Measurements from ENCODE around the gene WNT3. TPM values are rescaled to one million over a fixed set of nuclear protein-coding genes. Genes with fewer than 3 reads are reported as not detected.

Gene WNT3
- total RNA-seq, 4 donors from 2014 or later = 0.27 to 0.48 TPM; not detected in 2

DNA sequence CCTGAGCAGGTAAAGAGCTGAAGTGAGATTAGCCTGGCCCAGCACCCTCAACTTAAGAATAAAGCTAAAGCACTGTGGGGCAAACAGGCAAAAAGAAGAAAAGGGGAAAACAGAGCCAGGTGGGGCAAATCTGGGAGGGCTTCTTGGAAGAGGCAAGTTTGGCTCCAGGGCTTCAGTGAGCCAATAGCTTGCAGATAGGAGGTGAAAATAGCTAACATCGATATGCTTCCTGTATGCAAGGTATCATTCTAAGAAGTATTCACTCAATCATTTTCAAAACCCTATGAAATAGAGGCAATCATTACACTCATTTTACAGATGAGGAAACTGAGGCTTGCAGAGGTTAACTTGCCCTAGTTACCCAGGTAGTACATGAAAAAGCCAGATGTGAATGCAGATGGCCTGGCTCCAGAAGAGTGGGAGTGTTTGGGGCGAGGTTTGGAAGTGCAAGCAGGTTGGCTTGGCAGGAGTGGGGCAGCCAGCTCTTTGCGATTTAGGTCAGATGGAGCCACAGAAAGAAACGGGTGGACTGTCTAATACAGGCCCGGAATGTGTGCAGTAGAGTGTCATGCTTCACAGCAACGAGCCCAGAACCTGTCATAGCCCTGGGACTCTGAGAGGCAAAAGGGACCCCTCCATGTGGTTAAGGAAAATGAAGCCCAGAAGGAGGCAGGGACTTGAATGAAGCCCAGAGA, 5.7 kb downstream of the WNT3 start:
- in situ Hi-C loops (cut with MboI; ENCODE audit: low pct_ligation_motif_present in 1 of 4, low pct_unique_long_range_greater_than_20kb in 1 of 4, low sequenced_read_pairs in 3 of 4) (no loop called here), intact Hi-C loops (cut with DNase I; ENCODE audit: low total_unique reads) (no loop called here)
- H3K27me3 ChIP-seq = peaks cover 57% of the 10 kb centered on the region
- no peak overlapping the region for H3K4me3 ChIP-seq
- no peak overlapping the region for H3K27ac ChIP-seq
- WGBS, 2 donors (ENCODE audit: low coverage in 1 of 2) = 58 to 83% methylated on average over 1 to 6 of the region's 6 CpGs
- H3K36me3 ChIP-seq = no peaks in the 10 kb centered on the region
- no peak for DNase-seq
- no peaks in the 10 kb centered on the region for H3K4me1 ChIP-seq
- H3K9me3 ChIP-seq = no peaks in the 10 kb centered on the region
- no peak for TF ChIP-seq EP300 (IDR thresholded peaks at IDR 0.05; ENCODE audit: low read depth)
- TF ChIP-seq POLR2AphosphoS5 (IDR thresholded peaks at IDR 0.05) = no peak
- TF ChIP-seq, protein P1, sequence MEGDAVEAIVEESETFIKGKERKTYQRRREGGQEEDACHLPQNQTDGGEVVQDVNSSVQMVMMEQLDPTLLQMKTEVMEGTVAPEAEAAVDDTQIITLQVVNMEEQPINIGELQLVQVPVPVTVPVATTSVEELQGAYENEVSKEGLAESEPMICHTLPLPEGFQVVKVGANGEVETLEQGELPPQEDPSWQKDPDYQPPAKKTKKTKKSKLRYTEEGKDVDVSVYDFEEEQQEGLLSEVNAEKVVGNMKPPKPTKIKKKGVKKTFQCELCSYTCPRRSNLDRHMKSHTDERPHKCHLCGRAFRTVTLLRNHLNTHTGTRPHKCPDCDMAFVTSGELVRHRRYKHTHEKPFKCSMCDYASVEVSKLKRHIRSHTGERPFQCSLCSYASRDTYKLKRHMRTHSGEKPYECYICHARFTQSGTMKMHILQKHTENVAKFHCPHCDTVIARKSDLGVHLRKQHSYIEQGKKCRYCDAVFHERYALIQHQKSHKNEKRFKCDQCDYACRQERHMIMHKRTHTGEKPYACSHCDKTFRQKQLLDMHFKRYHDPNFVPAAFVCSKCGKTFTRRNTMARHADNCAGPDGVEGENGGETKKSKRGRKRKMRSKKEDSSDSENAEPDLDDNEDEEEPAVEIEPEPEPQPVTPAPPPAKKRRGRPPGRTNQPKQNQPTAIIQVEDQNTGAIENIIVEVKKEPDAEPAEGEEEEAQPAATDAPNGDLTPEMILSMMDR (IDR thresholded peaks at IDR 0.05) = no peak
- TF ChIP-seq POLR2A (IDR thresholded peaks at IDR 0.05) = no peak

DNA sequence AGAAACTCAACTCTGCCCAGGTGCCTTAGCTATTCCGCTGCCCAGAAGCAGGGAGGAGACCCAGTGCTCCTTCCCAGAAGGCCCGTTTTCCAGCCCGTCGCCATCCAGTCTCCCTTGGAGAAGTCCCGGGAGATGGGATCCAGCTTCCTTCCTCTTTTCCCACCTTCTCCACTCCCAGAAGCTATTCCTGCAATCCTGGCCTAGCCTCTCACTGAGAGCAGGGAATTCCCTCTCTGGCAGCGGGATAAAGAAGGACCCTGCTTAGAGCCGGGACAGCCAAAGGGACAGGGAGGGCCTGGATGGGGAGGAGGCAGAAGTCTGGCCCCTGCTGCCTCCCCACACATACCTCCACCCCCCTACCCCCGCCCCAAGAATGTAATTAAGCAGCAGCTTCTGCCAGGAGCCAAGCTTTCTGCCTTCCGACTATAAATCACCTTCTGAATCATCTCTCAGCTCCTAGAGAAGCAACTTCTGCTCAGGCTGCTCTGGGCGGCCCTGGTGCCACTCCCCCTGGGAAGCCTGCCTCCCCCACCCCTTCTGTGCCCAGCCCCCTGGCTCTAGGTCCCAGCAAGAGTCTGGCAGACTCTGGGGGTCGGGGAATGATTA, 6.4 kb downstream of the WNT3 start:
- in situ Hi-C loops (cut with MboI; ENCODE audit: low pct_ligation_motif_present in 1 of 4, low pct_unique_long_range_greater_than_20kb in 1 of 4, low sequenced_read_pairs in 3 of 4) (no loop called here), intact Hi-C loops (cut with DNase I; ENCODE audit: low total_unique reads) (no loop called here)
- H3K4me1 ChIP-seq = no peaks in the 10 kb centered on the region
- no peaks in the 10 kb centered on the region for H3K9me3 ChIP-seq
- no peaks in the 10 kb centered on the region for H3K36me3 ChIP-seq
- no peak overlapping the region for H3K4me3 ChIP-seq
- peaks cover 50% of the 10 kb centered on the region for H3K27me3 ChIP-seq
- TF ChIP-seq, protein P1 (IDR thresholded peaks at IDR 0.05) = no peak
- TF ChIP-seq EP300 (IDR thresholded peaks at IDR 0.05; ENCODE audit: low read depth) = no peak
- no peak for TF ChIP-seq POLR2A (IDR thresholded peaks at IDR 0.05)
- TF ChIP-seq POLR2AphosphoS5 (IDR thresholded peaks at IDR 0.05) = no peak
- DNase-seq = no peak
- 57% methylated on average over 10 of the region's 11 CpGs; no CpG with 5 or more reads in 1 of the 2 donors for WGBS, 2 donors (ENCODE audit: low coverage in 1 of 2)
- H3K27ac ChIP-seq = no peak overlapping the region

DNA sequence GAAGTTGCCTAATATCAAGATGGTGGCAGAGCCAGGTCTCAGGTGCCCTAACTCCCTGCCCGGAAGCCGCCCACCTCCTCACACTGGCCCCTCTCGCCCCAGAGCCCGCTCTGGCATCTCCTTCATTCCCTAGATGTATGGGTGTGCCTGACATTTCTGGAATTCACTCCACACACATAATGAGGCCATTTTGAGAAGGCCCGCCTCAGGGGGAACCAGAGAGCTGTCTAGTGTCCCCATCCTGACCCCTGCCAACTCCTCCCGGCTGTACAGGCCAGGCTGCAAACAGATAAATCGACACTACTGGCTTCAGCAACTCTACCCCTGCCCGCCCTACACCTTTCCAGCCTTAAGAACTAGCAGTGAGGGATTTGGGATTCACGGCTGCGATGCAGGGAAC, 7.7 kb downstream of the WNT3 start:
- intact Hi-C loops (cut with DNase I; ENCODE audit: low total_unique reads) = no loop called here
- WGBS, 2 donors (ENCODE audit: low coverage in 1 of 2) = 87% methylated on average over 10 of the region's 10 CpGs; no CpG with 5 or more reads in 1 of the 2 donors
- Histone ChIP-seq H3K4me1 (no peaks in the 10 kb centered on the region), H3K36me3 (no peaks in the 10 kb centered on the region), H3K4me3 (no peak overlapping the region), H3K27ac (no peak overlapping the region), H3K9me3 (no peaks in the 10 kb centered on the region), H3K27me3 (peaks cover 39% of the 10 kb centered on the region)
- in situ Hi-C loops (cut with MboI; ENCODE audit: low pct_ligation_motif_present in 1 of 4, low pct_unique_long_range_greater_than_20kb in 1 of 4, low sequenced_read_pairs in 3 of 4) = no loop called here
- no peak for DNase-seq
- TF ChIP-seq EP300 (IDR thresholded peaks at IDR 0.05; ENCODE audit: low read depth) = no peak
- no peak for TF ChIP-seq POLR2AphosphoS5 (IDR thresholded peaks at IDR 0.05)
- TF ChIP-seq, protein P1 (IDR thresholded peaks at IDR 0.05) = no peak
- TF ChIP-seq POLR2A (IDR thresholded peaks at IDR 0.05) = no peak

DNA sequence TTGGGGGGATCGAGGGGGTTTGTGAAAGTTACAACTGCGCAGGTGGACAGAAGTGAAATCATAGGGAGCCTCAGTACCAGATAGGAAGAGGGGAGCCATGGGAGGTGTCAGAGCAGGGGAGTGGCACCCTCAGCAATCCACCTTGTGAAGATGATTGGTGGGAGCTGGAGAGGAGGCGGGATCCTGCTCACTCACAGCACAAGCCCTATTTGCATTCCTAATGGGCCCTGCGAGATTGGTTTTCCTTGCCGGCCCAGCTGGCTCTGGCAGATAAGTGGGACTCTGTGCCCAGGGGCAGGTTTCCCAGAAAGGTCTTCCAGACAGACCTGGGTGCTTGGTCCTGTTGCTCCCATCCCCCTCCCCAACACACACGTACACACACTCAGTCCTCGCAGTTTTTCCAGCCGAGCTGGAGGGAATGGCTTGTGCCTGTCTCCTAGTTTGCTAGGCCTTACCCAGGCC, 9.4 kb downstream of the WNT3 start:
- no peak for DNase-seq
- in situ Hi-C loops (cut with MboI; ENCODE audit: low pct_ligation_motif_present in 1 of 4, low pct_unique_long_range_greater_than_20kb in 1 of 4, low sequenced_read_pairs in 3 of 4) = no loop called here
- H3K9me3 ChIP-seq = no peaks in the 10 kb centered on the region
- H3K27me3 ChIP-seq = peaks cover 26% of the 10 kb centered on the region
- no peak overlapping the region for H3K27ac ChIP-seq
- WGBS, 2 donors (ENCODE audit: low coverage in 1 of 2) = 72 to 94% methylated on average over 2 to 8 of the region's 8 CpGs
- TF ChIP-seq POLR2A (IDR thresholded peaks at IDR 0.05) = no peak
- TF ChIP-seq, protein P1 (IDR thresholded peaks at IDR 0.05) = no peak
- no peak for TF ChIP-seq POLR2AphosphoS5 (IDR thresholded peaks at IDR 0.05)
- no peak for TF ChIP-seq EP300 (IDR thresholded peaks at IDR 0.05; ENCODE audit: low read depth)
- no peak overlapping the region for H3K4me3 ChIP-seq
- no peaks in the 10 kb centered on the region for H3K4me1 ChIP-seq
- H3K36me3 ChIP-seq = no peaks in the 10 kb centered on the region
- intact Hi-C loops (cut with DNase I; ENCODE audit: low total_unique reads) = no loop called here

All from transverse colon (tissue), 4 donors.